DMS53 treated with DMSO at 0.1 percent for 48 hours (cell line): ENCODE data around the gene SCEL.

Experiments
- DNase-seq: peaks from one replicate; lab custom pipeline; 2025; ENCODE audit not compliant: unreplicated experiment; lab: John Stamatoyannopoulos, UW

Gene SCEL

GRCh38 chr13:77548594-77548993 is 13.1 kb downstream of the SCEL start:
- no peak for DNase-seq

DNA sequence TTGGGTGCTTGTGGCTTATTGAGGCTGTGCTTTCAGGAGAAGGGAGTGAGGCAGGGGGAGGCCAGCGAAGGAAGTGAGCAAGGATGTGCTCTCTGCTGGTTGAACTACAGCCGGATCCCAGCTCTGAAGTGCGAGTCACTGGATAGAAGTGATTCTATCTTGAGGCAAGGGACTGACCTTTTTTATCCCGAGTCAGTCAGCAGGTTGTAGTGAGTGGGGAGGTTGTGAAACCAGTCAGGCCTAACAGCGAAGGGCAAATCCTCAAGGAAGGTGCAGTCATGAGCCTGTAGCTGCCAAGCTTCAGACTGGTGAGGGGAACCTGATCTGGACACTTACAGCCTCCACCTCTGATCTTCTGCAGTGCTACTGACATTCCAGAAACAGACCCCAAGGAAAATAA is 18.6 kb downstream of the SCEL start:
- no peak for DNase-seq

- DNase-seq: no peak
Observed at GRCh38 chr13:77555246-77555645, 19.7 kb downstream of the SCEL start.

- no peak for DNase-seq
Observed at GRCh38 chr13:77558016-77558415, 22.5 kb downstream of the SCEL start.

- no peak for DNase-seq
Observed at GRCh38 chr13:77563111-77563510, 27.6 kb downstream of the SCEL start.

GRCh38 chr13:77565635-77566034 is 30.1 kb downstream of the SCEL start:
- DNase-seq: no peak

GRCh38 chr13:77571956-77572355 is 36.5 kb downstream of the SCEL start:
- no peak for DNase-seq

DNA sequence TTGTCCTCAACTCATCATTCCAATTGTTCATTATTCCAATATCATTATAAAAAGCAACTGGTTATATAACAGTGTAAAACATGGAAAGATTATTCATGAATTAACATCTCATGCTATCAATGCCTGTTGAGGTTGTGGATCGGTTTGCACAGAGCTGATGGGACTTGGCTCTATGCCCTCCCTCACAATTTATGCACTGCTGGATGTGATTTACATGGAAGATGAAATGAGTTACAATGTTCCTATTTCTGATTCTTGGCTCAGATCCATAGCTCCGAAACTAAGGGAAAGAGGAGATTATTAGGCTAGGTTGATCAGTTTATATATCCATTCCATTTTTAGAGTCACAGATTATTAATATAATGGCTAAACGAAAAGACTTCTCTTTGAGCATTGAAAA is 38.6 kb downstream of the SCEL start:
- DNase-seq: no peak

DNA sequence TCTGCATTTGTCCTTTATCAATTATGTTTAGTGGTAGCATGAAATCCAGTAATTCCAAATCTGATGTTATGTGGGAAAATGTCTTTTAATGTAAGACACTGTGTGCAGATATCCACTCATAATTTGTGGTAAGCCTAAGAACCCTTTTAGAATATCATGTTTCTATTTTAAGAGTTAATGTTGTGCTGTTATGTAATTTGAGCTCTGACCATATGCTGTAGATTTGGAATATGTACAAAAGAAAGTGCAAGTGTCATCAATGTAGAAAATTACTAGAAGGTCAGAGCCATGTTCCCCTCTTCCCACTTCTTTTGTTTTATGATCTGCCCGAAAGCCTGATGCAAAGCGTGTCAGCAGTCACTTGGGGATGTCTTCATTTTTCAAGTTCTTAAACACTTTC is 44.5 kb downstream of the SCEL start:
- no peak for DNase-seq

GRCh38 chr13:77580748-77581147 is 45.2 kb downstream of the SCEL start:
- no peak for DNase-seq

GRCh38 chr13:77583581-77583980 is 48.1 kb downstream of the SCEL start:
- DNase-seq: no peak

DNA sequence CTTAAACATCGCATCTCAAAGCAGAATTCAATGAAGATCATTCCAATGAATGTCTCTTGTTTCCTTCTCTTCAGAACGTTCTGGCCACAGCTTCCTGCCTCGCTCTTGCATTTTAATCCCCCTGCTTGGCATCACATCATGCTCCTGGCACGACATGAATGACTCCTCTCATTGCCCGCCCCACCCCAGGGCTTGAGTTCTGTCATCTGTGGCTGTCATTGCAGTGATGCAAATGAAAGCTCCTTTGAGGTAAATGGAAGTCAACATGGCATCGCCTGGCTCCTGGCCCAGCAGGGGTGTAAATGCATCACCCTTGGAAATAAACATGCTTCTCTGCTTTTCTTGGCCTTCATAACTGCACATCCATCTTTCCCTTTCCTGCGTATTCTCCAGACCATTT is 48.6 kb downstream of the SCEL start:
- no peak for DNase-seq

- DNase-seq: no peak
Observed at GRCh38 chr13:77595166-77595810, 59.8 kb downstream of the SCEL start.

GRCh38 chr13:77596777-77597176 is 61.3 kb downstream of the SCEL start:
- DNase-seq: no peak

DNA sequence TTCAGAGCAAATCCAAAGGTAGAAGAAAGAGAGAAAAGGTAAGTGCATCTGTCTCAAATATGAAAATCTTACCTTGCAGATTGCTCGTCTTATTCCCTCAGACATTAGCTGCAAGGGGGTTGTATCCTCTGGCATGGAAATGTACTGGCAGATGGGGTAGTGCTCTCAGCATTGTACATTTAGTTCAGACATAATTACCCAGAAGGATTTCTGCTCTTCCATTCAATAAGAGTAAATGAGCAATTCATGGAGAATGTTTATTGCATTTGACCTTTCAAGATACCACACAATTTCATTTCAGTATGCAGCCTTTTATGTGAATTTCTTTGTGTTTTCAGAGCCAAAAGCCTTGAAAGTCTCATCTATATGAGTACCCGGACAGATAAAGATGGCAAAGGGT is 63.8 kb downstream of the SCEL start:
- no peak for DNase-seq

- no peak for DNase-seq
Observed at GRCh38 chr13:77600701-77601100, 65.2 kb downstream of the SCEL start.

DNA sequence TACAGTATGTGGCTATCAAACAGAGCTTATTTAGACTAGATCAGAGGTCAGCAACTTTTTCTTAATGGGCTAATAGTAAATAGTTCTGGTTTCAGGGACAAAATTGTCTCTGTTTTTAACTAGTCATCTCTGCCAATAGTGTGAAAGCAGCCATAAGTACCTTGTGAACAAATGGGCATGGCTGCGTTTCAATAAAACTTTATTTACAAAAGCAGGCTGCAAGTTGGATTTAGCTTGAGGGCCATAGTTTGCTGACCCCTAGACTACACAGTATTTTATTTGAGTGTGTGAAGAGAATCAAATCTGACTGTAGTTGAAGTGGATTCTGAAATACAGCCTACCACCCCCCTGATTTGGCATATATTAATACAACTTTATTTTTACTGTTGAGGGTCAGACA is 75.6 kb downstream of the SCEL start:
- no peak for DNase-seq

GRCh38 chr13:77616027-77616426 is 80.5 kb downstream of the SCEL start:
- no peak for DNase-seq

DNA sequence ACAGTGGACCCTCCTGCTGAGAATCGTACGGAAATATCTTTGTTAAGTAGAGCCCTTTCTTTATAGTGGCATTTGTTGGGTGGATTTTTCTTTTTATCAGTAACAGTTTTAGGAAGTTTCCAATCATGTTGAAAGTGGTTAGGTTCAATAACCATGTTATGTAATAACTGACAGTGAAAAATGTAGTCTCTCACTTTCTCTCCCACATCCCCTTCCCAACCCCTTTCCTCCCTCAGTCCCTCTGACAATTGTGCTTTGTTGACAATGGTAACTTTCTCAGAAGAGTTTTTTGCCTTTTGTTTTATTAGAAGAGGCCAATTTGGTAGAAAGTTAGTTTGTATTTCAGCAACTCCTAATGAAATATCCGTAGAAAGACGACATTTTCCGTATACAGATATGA is 84.1 kb downstream of the SCEL start:
- no peak for DNase-seq

GRCh38 chr13:77620138-77620537 is 84.6 kb downstream of the SCEL start:
- no peak for DNase-seq

- no peak for DNase-seq
Observed at GRCh38 chr13:77623806-77624205, 88.3 kb downstream of the SCEL start.

GRCh38 chr13:77628170-77628569 is 92.7 kb downstream of the SCEL start:
- DNase-seq: no peak

DNA sequence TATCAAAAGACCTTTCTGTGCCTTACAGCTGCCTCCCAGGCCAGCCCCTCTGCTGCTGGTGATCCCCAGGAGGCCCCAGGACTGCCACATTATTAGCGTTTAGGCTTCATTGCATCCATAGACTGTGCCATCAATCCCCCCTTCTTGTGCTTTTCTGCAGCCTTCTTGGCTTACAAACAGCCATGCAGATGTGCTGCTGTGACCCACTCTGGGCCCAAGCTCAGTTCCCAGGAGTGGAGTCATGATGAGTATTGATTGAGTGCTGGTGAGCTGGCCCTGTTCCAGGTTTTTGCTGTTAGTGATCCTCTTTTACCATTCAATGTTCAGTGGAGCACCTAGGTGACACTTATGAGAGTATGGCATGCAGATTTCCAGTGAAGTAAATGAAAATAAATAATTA is 102.1 kb downstream of the SCEL start:
- DNase-seq: no peak

- DNase-seq: no peak
Observed at GRCh38 chr13:77650409-77650808, 114.9 kb downstream of the SCEL start.
